ENCODE data around the gene FMN2. TPM values are rescaled to one million over a fixed set of nuclear protein-coding genes. Genes with fewer than 3 reads are reported as not detected.
"Not testable (repeated sequence)": the region's sequence is repeated elsewhere in the genome, so short reads cannot be mapped to it uniquely, and the experiment has no call there.

FMN2 gene
- total RNA-seq, 1 experiment from 2014 or later = 39.8 TPM

GRCh38 chr1:240258910-240259309, 167.2 kb downstream of the FMN2 start:
- DNase-seq (ENCODE audit: low read depth, low spot score) = no peak
- in situ Hi-C loops (cut with HindIII; ENCODE audit: low pct_unique_long_range_greater_than_20kb, low sequenced_read_pairs) = no loop called here

DNA sequence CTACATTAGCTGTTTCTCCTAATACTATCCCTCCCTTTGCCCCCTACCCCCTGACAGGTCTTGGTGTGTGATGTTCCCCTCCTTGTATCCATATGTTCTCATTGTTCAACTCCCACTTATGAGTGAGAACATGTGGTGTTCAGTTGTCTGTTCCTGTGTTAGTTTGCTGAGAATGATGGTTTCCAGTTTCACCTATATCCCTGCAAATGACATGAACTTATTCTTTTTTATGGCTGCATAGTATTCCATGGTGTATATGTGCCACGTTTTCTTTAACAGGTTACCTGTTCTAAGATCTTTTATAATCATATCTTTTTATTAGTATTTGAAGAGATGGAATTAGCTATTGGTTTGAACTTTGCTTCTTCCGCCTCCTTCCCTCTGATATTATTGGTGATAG, 172.8 kb downstream of the FMN2 start:
- DNase-seq (ENCODE audit: low read depth, low spot score); in situ Hi-C loops (cut with HindIII; ENCODE audit: low pct_unique_long_range_greater_than_20kb, low sequenced_read_pairs): not testable (repeated sequence)

- DNase-seq (ENCODE audit: low read depth, low spot score) = no peak
- in situ Hi-C loops (cut with HindIII; ENCODE audit: low pct_unique_long_range_greater_than_20kb, low sequenced_read_pairs) = no loop called here
Measured at GRCh38 chr1:240271081-240271480, 179.4 kb downstream of the FMN2 start.

GRCh38 chr1:240274569-240274968, 182.9 kb downstream of the FMN2 start:
- DNase-seq (ENCODE audit: low read depth, low spot score) = no peak
- in situ Hi-C loops (cut with HindIII; ENCODE audit: low pct_unique_long_range_greater_than_20kb, low sequenced_read_pairs) = no loop called here

GRCh38 chr1:240275219-240275618, 183.5 kb downstream of the FMN2 start:
- DNase-seq (ENCODE audit: low read depth, low spot score); in situ Hi-C loops (cut with HindIII; ENCODE audit: low pct_unique_long_range_greater_than_20kb, low sequenced_read_pairs): not testable (repeated sequence)

DNA sequence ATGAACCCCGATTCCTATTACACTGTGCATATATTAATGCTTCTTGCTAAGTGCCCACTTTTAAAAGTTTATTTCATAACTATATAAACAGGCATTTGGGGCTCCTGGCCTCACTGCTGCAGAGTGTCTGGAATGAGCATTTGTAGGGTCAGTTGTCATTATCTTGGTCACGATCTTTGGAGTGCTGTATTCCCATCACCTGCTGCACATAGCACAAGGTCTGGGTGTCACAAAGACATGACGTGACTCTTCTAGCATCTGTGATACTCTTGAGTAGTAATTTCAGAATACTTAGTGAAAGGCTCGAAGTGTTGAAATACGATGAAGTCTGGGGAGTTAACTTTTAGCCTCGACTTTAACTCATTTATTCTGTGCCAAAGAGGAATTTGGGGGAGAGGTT, 186.4 kb downstream of the FMN2 start:
- DNase-seq (ENCODE audit: low read depth, low spot score) = no peak
- in situ Hi-C loops (cut with HindIII; ENCODE audit: low pct_unique_long_range_greater_than_20kb, low sequenced_read_pairs) = no loop called here

DNA sequence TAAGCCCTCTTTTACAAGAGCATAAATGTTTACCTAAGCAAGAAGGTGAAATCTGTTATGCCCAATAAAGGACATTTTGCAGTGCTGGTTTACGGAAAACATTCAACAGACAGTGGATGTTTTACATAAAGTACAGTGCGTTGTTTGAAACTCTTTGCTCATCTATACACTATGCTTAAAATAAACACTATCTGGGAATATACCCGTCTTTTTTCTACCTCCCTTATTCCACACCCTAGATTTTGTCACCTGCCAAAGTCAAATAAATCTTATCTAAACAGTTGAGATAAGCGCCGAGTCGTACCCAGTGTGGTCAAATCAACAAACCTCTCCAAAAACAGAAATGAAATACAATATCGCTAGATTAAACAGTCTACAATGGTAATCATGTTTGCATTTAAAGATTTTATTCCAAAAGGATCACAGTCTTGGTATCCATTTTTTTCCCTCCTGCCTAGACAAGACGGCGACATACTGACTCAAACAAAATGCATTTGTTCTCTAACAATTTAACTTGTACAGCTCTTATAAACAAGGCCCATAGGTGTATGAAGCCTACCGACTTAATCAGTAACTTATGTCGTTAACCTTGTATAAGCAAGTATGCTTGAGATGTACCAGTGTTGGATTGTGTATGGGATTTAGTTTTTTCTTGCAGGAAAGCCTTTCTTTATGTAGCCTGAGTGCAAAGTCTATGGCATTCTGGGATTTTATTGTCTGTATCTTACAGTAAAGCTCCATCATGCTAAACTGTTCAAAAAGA, 189.1 kb downstream of the FMN2 start:
- DNase-seq (ENCODE audit: low read depth, low spot score) = no peak
- in situ Hi-C loops (cut with HindIII; ENCODE audit: low pct_unique_long_range_greater_than_20kb, low sequenced_read_pairs) = no loop called here

- DNase-seq (ENCODE audit: low read depth, low spot score) = no peak
- in situ Hi-C loops (cut with HindIII; ENCODE audit: low pct_unique_long_range_greater_than_20kb, low sequenced_read_pairs) = no loop called here
Measured at GRCh38 chr1:240282061-240282830, 190.6 kb downstream of the FMN2 start.

GRCh38 chr1:240284656-240285414, 193.2 kb downstream of the FMN2 start:
- no peak for DNase-seq (ENCODE audit: low read depth, low spot score)
- in situ Hi-C loops (cut with HindIII; ENCODE audit: low pct_unique_long_range_greater_than_20kb, low sequenced_read_pairs) = no loop called here

DNA sequence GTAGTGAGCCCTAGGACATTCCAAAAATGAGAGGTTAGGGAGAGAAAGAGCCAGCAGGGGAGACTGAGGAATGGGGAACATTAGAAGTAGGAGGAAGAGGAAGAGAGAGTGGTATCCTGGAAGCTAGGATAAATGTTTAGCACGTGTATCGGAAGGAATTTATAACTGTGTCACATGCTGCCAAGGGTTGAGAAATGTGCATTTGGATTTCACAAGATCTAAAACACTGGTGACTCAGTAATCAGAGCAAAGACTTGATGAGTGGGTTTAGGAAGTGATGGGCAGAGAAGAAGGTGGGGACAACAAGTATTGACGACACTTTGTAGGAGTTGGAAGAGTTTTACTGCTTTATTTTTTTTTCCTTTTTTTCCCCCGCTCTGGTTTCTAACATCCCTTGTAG, 193.9 kb downstream of the FMN2 start:
- in situ Hi-C loops (cut with HindIII; ENCODE audit: low pct_unique_long_range_greater_than_20kb, low sequenced_read_pairs) = no loop called here

GRCh38 chr1:240287722-240288121, 196.0 kb downstream of the FMN2 start:
- in situ Hi-C loops (cut with HindIII; ENCODE audit: low pct_unique_long_range_greater_than_20kb, low sequenced_read_pairs) = no loop called here
- DNase-seq (ENCODE audit: low read depth, low spot score) = peak; percentile 41

More for the DNA sequence above, 193.9 kb downstream of the FMN2 start:
- no peak for DNase-seq (ENCODE audit: low read depth, low spot score)

DNA sequence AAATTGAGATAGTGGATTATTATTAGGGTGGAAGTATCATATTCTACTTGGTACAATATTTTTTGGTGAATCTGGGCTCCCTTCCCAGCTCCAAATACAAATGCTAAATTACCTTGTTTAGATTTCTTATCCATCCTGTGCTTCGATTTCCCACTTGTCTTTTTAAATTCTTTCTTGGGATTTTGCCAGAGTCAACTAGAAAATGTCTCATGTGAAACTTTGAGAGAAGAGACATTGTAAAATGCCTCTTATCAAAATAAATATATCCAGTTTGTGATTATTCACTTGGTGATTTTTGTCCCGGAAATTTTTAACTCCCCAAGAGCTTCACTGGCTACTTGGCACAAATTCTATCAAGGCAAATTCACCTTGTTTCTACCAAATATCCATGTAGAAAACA, 202.0 kb downstream of the FMN2 start:
- DNase-seq (ENCODE audit: low read depth, low spot score) = no peak
- in situ Hi-C loops (cut with HindIII; ENCODE audit: low pct_unique_long_range_greater_than_20kb, low sequenced_read_pairs) = no loop called here

DNA sequence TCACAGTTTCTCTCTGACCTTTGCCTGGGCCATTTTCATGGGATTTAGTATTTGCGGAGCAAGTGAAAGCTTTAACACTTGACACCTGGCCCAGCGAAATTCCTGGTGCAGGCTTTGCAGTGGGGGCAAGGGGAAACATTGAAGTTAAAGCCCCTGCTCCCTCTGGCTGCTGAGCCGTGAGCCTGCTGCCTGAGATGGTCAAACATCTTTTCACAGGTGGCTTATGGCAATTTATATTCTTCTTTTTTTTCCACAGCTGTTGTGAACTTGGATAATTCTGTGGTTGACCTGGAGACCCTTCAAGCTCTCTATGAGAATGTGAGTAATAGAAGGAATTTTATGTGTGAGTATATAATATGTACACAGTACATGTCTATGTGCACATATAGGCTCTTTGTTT, 202.9 kb downstream of the FMN2 start:
- in situ Hi-C loops (cut with HindIII; ENCODE audit: low pct_unique_long_range_greater_than_20kb, low sequenced_read_pairs) = no loop called here
- no peak for DNase-seq (ENCODE audit: low read depth, low spot score)

GRCh38 chr1:240295811-240296210, 204.1 kb downstream of the FMN2 start:
- no peak for DNase-seq (ENCODE audit: low read depth, low spot score)
- in situ Hi-C loops (cut with HindIII; ENCODE audit: low pct_unique_long_range_greater_than_20kb, low sequenced_read_pairs) = no loop called here

GRCh38 chr1:240304466-240304865, 212.8 kb downstream of the FMN2 start:
- DNase-seq (ENCODE audit: low read depth, low spot score) = no peak
- in situ Hi-C loops (cut with HindIII; ENCODE audit: low pct_unique_long_range_greater_than_20kb, low sequenced_read_pairs) = no loop called here

DNA sequence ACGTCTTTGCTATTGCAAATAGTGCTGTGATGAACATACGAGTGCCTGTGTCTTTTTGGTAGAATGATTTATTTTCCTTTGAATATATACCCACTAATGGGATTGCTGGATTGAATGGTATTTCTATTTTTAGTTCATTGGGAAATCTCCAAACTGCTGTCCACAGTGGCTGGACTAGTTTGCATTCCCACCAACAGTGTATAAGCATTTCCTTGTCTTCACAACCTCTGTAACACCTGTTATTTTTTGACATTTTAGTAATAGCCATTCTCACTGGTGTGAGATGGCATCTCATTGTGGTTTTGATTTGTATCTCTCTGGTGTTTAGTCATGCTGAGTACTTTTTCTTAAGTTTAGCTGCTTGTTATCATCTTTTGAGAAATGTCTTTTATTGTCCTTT, 215.0 kb downstream of the FMN2 start:
- no peak for DNase-seq (ENCODE audit: low read depth, low spot score)
- in situ Hi-C loops (cut with HindIII; ENCODE audit: low pct_unique_long_range_greater_than_20kb, low sequenced_read_pairs) = no loop called here

DNA sequence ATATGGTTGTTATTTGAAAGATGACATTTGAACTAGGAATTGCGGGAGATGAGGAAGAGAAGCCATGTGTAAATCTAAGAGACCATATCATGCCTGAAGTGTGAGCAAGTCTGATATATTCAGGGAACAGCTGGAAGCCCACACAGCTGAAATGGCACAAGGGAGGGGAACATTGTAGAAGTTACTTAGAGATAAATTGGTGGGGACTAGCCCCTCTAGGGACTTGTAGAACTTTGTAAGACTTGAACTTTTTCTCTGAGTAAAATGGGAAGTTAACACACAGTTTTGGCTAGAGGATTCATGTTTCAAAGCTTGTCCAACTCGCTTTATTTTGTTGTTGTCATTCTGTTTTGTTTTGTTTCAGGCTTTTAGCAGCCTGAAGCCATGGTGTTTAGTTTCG, 216.4 kb downstream of the FMN2 start:
- DNase-seq (ENCODE audit: low read depth, low spot score) = no peak
- in situ Hi-C loops (cut with HindIII; ENCODE audit: low pct_unique_long_range_greater_than_20kb, low sequenced_read_pairs) = no loop called here

DNA sequence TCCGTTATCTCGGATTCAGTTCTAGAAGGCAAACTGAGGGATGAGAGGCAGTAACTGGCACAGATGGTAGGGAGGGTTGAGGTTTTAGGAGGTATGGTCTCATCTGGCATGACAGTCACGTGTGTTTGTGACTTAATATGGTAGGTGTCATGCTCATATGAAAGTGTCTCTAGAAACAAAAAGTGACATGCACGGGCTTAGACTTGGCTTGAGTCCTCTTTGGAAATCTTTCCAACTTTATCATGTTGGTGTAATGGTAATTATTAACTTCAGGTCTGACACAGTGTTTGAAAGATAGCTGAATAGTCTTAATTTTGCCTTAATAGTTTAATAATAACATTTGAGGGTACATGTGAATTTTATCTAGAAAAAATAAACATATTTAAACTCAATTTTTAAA, 218.1 kb downstream of the FMN2 start:
- in situ Hi-C loops (cut with HindIII; ENCODE audit: low pct_unique_long_range_greater_than_20kb, low sequenced_read_pairs) = no loop called here
- no peak for DNase-seq (ENCODE audit: low read depth, low spot score)
